GM18867 (cell line): ENCODE measurements around the gene MALT1.
"Not testable (repeated sequence)": the region's sequence is repeated elsewhere in the genome, so short reads cannot be mapped to it uniquely, and the experiment has no call there.

Source experiments
- ATAC-seq: cut with Tn5 transposase; IDR thresholded peaks from one replicate; pipeline ENCODE4 v1.9.1; 2021; ENCODE audit warnings: mild to moderate bottlenecking, moderate library complexity; ENCODE audit not compliant: unreplicated experiment

MALT1 gene

DNA sequence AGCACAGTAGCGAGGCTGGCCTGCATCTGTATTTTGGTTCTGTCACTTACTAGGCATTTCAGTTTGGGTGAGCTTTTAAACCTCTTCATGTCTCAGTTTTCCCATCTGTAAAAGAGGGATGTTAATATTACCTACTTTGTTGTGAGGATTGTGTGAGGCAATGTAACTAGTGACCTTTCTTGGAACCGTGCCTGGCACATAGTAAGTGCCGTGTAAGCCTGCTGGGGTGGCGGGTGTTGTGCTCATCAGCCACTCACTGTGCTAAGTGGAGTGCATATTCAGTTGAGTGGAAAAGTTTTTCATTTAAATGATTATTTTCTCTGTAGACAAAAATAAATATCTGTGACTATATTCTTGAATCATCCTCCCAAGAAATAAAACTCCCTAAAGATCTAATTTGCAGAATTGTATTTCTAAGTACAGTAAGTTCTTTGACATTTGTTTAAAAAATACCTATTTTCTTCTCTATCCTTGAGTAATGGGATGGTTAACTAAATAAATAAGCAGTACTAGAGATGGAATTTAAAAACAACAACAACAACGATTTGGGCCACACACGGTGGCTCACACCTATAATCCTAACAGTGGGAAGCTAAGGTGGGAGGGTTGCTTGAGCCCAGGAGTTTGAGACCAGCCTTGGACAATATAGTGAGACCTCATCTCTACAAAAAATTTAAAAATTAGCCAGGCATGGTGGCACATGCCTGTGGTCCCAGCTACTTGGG is 56.7 kb downstream of the MALT1 start:
- no peak for ATAC-seq

DNA sequence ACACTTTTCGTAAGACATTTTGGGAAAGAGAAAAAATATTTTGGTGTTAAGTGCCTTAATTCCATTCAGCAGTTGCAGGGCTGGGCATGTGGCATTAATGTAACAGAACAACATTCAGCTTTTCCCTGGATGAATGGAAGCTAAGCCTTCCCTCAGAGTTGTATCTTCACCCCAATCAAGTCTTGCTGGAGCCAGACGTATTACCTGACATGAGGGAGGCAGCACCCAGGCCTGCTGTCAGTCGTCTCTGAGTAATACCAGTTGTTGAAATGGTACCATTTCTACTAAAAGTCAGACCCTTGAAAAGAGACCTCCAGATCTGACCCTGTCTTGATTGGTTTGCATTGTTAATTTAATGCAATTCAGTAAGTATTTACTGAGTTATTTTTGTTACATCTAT is 57.5 kb downstream of the MALT1 start:
- no peak for ATAC-seq

DNA sequence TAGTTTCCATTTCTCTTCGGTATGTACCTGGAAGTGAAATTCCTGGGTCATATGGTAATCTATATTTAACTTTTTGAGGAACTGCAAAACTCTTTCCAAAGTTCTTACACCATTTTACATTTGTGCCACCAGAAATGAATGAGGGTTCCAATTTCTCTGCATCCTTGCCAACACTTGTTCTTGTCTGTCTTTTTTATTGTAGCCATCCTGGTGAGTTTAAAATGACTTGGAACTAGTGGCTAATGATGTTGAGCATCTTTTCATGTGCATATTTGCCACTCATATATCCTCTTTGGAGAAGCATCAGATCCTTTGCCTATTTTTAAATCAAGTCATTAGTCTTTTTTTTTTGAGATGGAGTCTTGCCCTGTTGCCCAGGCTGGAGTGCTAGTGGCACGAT is 59.4 kb downstream of the MALT1 start:
- no peak for ATAC-seq

DNA sequence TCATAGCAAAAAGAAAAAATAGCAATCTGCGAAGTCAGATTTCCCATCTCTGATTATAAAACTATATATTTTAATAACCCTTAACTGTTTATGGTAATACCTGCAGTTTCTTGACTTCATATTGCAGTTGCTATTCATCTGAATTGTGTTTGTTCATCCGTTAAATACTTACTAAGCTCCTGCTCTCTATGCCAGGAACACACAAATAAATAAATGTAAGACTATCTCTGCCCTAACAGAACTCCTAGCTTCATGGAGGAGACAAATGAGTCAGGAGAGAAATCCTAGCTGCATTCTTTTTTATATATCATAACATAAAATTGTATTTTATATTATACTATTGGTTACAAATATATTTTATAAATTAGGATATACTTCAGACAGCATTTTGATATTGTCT is 61.2 kb downstream of the MALT1 start:
- no peak for ATAC-seq

DNA sequence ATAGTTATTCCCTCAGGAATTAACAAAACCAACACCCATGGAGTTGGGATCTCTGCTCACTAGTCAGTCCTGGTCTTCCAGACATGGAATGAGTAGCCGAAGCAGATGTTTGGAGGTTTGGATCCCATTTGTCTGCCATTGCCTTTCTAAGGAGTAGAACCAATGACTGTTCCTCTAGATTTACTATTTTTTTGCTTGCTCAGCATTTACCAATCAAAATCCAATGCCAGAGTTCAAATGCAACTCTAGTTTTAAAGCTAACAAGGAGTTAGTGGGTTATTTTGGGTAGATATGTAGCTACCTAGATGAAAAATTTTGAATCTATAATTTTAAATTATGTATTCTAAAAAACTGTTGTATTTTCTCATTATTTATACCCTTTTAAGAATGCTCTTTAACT is 62.6 kb downstream of the MALT1 start:
- no peak for ATAC-seq

DNA sequence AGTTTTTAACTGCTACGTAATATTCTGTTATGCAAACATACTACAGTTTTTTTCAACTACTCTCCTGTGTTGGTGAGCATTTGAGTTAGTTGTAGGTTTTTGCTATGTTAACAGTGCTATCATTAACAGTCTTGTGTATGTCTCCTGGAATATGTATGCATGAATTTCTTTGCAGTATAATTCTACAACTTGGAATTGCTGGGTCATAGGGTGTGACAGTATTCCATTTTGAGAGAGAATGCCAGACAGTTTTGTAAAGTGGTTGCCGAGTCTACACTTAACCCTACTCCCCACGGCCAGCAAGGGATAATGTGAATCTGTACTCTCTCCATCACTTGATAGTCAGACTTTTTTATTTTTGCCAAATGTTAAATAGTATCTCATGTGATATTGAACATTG is 67.1 kb downstream of the MALT1 start:
- no peak for ATAC-seq

DNA sequence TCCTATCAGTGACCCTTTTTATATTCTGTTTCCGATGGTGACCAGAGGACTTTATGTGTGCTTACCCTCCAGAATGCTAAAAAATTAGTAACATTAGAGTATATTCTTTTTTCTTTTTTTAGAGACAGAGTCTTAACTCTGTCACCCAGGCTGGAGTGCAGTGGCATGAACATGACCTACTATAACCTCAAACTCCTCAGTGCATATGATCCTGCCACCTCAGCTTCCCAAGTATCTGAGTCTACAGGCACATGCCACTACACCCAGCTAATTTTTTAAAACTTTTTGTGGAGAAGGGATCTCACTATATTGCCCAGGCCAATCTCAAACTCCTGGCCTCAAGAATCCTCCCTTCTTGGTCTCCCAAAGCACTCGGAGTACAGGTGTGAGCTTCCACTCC is 74.6 kb downstream of the MALT1 start:
- ATAC-seq: no peak

DNA sequence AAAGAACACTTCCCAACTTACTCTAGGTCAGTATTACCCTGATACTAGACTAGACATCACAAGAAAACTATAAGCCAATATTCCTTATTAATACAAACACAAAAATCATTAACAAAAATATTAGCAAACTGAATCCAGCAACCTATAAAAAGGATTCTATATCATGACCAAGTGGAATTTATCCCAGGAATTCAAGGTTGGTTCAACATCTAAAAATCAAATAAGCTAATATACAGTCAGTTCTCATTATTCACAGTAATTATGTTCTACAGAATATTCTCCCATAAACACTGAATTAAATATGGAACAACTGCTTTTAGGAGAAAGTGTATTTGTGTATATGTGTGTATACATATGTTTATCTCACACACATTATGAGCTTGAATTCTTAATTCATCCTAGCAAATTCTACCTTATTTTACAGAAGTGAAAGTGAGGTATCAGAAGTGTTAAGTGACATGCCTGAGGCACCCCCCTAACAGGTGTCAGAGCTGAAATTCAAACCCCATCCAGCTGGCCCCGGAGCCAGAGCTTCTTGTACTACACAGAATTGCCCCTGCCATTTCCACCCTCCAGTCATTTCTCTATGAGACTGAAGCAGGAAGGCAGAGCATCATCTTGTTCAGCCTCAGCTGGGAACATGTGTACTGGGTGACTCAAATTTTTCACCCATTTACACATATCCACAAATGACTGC is 77.8 kb downstream of the MALT1 start:
- ATAC-seq: no peak

DNA sequence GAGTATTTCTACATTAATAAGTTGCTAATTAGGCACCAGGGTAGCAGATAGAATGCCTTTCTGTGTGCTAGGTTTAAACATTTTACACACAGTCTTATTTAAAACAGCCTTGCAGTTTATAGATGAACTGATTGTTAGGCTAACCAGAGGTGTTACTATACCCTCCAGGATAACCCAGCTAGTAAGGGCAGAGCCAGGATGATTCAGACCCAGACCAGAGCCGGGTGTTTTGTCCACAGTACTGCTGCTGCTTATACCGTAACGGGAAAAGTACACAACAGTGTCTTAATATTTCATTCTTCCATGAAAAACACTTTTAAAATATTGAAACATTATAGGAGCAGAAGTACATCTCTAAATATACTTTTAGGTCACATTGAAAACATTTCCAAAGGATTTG is 82.7 kb downstream of the MALT1 start:
- no peak for ATAC-seq

DNA sequence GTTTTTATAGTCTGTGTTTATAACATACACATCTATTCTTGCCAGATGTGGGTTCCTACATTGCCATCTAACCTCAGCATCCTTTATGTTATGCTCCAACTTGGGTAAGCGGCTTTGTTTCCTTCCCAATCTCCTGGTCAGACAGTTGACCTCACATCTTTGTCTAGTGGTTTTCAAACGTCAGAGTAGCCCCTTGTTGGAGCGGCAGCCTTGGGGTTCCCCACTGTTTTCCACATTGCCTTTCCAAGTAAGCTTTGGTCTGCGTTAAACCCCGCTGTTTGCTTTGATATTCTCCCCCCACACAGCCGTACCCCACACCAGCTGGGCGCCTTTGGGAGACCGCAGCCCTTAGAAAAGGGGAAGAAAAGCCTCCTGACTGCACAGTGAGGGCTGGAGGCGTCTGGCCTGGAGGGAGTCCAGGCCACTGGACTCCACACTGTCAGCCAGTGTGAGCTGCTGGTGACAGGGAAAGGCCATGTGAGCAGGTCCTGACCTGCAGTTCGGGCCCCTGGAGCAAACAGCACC is 83.3 kb downstream of the MALT1 start:
- no peak for ATAC-seq

DNA sequence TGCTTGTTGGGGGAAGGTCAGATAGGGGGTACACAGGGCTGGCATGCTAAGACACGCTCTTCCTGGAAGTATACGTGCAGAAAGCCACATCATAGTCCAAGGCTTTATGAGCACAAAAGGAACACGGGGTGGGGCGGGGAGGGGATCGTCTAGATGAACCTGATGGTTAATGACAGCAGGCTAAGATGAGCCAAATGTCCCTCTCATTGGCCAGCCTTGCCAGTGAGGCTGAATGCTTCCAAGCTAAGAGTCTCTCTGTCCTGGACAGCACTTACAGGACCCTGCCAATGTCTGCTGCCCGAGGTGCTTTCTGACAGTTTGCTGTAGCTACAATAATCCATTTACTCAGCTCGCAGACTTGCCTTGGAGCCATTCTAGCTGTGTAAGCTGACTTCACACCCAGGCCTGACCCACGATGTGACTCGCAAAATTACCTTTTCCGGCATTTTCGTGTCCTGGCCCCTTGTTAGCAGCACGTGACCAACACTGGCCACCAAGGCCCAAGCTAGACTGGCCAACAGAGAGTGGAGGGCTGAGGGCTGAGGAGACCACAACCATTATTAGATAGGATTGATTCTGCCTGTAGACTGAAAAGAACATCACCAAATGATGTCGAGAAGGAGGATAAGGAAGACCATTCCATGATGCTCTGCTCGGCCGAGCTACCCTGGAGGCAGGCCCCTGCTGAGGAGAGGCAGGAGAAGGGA is 84.2 kb downstream of the MALT1 start:
- no peak for ATAC-seq

DNA sequence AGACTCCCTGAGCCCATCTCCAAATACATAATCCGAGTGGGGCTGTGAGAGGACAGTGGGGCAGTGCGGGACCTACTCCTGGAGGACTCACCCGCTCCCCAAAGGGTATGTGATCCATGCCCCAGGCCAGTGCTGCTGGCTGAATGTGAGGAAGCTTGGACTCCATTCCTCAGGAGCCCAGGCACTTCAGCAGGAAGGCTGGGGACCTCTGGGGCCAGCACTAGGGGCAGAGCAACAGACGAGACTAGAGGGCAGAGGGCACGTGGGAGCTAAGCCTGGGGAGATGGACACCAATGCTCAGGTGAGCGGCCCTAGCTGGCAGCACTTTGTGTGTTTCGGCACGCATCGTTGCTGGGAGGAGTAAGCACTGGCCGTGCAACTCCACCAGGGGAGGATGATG is 84.9 kb downstream of the MALT1 start:
- ATAC-seq: no peak

DNA sequence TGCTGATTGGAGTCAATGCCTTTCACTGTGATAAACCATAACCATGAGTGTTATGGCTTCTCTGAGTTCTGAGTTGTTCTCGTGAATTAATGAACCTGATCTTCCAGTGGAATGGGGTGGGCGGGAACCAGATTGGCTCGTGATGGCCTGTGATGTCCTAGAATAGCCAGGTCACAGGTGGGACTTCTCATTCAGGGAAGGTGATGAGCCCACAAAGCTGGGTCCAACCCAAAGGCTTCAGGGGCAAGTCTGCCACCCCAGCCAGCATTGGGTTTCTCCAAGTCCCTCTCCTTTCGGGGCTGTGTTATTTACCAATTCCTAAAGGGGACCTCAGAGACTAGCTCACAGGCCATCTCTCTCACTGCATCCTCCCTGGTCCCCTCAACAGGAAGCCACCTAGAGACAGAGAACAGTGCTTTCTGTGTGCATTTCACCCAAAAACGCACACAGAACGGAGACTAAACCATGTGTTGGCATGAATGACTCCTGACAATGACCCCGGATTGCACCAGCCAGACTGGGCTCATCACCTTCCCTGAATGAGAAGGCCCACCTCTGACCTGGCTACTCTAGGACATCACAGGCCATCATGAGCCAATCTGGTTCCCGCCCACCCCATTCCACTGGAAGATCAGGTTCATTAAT is 85.5 kb downstream of the MALT1 start:
- ATAC-seq: no peak

DNA sequence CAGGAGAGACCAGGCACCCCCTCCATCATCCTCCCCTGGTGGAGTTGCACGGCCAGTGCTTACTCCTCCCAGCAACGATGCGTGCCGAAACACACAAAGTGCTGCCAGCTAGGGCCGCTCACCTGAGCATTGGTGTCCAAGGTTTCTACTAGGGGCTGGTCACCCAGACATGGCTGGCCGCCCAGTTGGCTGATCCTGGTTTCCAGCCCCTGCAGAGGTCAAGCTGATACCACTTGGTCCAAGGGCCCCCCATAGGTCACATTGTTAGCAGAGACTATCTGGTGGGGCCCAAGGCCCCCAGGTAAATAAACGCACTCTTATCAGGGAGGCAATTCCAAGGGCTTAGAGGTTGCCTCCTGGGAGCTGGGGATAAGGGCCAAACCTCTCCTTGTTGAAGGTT is 86.1 kb downstream of the MALT1 start:
- not testable (repeated sequence) for ATAC-seq

DNA sequence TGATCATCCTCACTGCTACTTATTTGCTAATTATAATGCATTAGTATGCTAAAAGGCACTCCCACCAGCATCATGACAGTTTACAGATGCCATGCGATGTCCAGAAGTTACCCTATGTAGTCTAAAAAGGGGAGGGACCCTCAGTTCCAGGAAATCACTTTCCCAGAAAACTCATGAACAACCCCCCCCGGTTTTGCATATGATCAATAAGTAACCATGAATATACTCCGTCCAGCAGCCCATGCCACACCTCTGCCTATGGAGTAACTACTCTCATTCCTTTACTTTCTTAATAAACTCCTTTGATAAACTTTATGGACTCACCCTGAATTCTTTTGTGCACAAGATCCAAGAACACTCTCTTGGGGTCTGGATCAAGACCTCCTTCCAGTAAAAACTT is 86.8 kb downstream of the MALT1 start:
- ATAC-seq: no peak

DNA sequence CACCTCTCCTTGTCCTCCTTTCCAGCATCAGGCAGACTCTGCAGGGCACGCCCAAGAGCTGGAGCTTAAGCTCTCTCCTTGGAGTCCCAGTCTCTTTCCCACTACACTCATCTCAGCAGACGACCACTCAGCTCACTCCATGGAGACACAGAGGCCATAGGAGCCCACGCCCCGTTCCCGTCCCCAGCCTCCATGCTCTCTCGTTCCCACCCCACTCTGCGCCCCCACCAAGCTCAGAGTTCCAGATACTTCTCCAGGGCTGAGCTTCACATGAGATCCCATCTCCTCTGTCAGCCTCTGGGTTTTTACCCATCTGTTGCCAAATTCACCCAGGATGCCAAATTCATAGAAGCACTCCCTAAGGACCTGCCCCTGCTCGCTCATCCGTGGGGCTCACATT is 87.3 kb downstream of the MALT1 start:
- no peak for ATAC-seq

DNA sequence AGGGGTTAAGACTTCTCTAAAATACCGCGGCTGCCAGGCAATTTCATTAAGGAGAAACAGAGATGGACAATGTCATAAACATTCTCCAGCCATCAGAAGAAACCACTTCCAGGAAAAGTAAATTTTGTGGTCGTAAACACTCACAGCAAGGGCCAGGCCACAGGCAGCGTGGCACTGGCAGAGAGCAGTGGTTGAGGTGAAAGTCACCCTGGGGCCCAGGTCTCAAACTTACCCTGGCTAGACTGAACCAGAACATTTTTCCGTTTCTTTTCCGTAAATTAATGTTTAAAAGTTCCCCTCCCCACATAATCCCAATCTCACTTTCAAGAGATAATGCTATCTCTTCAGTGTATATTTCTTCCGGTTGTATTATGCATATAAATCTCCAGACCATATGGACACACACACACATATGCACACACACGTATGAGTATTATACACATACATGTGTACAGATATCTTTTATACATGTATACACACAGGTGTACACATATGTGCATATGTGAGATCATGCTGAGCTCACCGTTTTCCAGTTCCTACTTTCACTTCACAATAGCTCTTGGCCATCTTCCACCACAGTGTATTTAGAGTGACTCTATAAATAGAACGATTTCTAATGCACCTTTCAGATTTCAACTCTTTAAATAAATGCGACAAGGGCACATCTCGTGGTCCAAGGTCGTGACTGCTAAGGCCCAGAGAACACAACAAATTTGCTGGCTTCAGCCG is 90.1 kb downstream of the MALT1 start:
- peak; percentile 74 for ATAC-seq

DNA sequence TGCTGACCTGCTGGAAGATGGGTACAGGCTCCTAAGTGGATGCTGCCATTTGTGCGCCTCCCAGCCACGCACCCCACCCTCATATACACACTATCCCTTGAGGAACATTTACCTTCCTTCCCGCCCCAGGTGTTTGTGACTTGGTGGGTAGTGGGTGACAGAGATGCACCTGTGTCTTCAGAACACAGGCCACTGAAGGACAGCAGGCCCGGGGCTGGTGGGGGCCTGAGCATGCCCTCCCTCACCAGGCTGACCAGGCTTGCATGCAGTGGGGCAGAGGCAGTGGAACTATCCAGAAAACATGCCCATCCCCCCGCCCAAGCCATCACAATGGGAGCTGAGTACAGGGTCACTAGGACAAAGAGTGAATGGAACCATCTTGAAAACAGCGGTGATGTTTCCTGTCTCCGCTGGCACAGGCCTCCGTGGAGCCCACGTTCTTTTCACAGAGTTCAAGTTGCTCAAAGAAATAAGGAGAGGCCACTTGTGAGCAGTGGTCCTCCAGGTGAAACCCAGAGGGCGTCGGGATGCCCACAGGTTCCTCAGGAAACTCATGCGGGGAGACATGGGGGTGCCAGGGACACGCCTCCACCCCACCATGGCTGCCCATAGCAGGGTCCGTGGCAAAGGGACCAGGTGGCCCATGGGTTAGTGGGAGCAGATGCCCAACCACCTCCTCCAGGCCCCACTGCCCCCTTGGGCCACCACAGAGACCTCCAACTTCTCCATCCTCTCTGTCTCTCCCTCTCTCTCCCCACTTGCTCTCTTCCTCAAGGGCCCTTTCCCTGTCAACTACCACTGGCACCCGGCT is 90.9 kb downstream of the MALT1 start:
- ATAC-seq: no peak

DNA sequence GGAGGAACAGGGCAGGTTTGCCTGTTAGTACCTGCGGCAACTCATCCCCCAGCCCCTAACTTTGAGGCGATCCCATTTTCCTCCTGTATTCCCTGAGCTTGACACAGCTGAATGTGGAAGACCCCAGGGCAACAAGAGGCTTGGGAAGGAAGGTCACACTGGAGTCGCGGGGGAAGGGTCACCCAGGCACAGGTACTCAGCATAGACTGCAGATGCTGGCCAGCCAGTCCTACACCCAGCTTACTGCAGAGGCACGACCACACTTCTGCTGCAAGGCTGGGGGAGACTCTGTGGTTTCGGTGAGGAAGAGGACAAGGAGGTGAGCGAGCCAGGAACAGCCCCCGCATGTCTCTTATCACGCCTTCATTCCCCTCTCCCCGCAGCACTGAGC is 91.5 kb downstream of the MALT1 start:
- ATAC-seq: no peak

DNA sequence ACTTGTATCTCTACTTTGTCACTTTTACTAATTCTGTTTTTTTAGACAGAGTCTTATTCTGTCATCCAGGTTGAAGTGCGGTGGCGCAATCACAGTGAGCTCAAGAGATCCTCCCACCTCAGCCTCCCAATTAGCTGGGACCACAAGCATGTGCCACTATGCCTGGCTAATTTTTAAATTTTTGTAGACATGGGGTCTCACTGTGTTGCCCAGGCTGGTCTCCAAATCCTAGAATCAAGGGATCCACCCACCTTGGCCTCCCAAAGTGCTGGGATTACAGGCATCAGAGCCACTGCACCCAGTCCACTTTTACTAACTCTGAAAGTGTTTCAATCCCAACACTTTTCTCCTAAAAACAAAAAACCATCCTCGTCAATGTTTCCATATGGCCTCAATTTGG is 94.9 kb downstream of the MALT1 start:
- no peak for ATAC-seq
